HG03442 (cell line): ENCODE data around the gene DENND1A.
"Not testable (repeated sequence)": the region's sequence is repeated elsewhere in the genome, so short reads cannot be mapped to it uniquely, and the experiment has no call there.

Experiments used
- ATAC-seq: cut with Tn5 transposase; IDR thresholded peaks from one replicate; pipeline ENCODE4 v1.9.1; 2021; ENCODE audit warnings: mild to moderate bottlenecking, moderate library complexity; ENCODE audit not compliant: unreplicated experiment

Gene DENND1A

DNA sequence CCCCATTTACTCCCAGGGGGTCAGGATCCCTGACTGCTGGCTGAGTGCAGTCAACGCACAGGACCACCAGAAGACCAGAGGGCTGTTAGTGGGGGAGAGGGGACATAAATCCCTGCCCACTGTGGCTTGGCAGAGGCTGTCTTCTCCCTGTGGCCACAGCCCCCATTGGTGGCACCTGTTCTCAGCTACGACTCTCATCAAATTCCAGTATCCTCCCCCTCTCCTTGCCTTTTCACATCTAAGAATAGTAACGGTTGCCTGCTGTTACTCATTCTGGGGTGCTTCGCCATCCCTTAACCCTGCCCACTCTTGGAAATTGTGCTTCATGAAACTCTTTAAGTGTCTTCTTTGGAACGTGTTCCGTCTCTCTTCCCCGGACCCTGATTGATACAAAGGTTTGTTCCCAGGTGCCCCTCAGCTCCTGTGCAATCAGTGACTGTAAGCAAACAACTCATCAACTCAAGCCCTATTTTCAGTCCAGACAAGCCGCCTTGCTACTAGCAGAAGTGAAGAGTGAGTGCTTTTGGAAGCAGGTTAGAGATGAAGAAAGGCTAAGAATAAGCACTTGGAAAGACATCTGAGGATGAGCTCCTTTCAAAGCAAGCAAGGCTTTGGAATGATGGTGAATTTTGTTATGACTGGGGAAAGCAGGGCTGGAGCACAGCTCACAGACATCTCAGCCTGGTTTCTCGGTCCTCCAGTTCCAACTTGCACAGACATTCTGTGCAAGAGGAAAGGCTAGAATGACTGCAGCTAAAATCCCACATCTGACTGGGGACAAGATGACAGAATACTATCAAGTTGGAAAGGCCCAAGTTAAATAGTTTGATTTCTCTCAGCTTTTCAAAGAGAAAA, 22.9 kb upstream of the DENND1A start:
- ATAC-seq: no peak

DNA sequence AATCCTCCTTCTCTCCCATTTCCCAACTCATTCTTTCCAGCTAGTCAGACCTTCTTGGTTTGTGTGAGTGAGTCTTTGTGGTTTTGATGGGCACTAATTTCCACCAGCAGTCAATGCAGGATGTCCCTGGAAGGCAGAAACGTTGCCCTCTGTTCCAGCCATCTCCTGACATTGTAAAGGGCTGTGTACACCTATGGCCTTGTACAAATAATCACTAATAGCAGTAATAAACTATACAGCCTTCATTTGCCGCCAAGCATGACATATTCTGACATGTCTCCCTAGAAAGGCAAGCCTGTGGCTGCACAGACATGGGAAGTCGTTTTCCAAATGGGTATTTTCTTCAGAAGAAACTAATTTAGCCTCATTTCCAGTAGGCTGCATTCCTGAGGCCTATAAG, 18.4 kb upstream of the DENND1A start:
- no peak for ATAC-seq

DNA sequence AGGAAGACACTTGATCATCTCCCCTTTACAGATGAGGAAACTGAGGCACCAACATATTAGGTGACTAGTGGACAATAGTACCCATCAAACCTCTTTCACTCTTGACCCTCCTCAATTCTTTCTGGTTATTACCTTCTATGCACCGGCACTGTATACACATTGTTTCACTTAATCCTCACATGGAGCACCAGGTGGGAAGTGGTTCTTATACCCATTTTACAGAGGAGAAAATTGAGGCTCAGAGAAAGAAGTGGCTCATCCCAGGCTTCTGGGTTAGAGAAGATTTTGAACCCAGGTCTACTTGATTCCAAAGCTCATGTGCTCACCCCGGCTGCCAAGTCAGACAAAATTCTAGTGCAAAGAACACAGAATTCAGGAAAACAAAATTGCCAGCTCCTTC, 17.4 kb upstream of the DENND1A start:
- no peak for ATAC-seq

DNA sequence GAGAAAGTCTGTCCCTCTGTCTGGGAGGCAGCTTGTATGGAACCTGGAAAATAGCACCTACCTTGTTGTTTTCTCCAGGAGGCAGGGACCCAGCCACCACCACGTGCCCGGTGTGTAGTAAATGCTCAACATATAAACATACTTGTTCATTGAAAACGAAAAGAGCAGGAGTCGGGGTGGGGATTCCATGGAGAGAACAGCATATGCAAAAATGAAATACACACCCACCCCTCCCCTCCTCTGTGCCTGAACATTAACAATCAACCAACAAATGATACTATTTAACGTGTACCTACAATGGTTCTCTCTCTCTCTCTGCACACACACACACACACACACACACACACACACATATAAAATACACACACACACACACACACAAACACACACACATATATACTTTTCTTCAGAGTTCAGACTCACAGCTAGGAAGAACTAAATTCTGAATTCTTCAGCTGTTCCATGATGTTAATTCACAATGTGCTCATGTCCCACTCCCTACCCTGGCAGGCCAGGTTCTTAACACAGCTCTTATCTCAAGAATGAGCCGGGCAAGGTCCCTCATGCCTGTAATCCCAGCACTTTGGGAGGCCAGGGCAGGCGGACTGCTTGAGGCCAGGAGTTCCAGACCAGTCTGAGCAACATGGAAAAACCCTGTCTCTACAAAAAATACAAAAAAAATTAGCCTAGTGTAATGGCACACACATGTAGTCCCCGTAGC, 16.3 kb upstream of the DENND1A start:
- no peak for ATAC-seq

- no peak for ATAC-seq
Measured at GRCh38 chr9:123945532-123945931, 15.6 kb upstream of the DENND1A start.

GRCh38 chr9:123944464-123944863, 14.5 kb upstream of the DENND1A start:
- ATAC-seq: not testable (repeated sequence)

- ATAC-seq: no peak
Measured at GRCh38 chr9:123943671-123944070, 13.7 kb upstream of the DENND1A start.

DNA sequence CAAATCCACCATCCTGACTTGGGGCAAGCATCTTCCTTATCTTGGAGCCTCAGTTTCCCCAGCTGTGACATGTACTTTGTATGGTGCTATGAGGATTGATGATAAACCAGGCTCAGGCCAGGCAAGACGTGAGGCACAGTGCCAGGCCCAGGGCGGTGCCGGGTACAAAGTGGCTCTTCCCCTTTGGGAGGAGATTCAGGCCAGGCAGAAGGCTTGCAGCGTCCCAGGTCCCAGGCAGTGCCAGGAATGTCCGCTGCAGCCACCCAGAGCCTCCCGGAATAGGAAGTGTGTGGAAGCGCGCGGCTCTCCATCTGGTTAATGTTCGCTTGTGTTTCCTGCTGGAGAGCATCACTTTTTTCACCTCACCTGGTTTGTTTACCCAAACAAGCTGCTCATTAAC, 12.6 kb upstream of the DENND1A start:
- no peak for ATAC-seq

DNA sequence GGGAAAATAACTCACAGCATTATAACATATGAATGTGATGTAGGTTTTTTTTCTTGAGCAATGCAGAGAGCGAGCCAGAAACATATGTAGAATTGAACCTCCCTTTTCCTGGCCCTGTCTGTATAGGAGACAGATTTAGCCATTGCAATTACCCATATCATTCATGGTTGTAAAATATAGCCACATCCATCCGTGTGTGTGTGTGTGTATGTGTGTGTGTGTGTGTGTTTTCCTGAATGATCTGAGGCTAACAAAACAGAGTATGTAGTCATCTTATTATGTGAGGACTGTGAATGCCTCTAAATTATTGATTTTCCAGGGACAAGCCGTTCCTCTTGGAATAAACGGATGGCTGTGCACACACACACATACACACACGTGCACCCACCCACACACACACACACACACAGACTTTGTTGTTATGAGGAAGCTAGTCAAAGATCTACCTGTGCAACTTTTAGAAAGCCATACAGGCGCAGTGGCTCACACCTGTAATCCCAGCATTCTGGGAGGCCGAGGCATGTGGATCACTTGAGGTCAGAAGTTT, 11.7 kb upstream of the DENND1A start:
- no peak for ATAC-seq

DNA sequence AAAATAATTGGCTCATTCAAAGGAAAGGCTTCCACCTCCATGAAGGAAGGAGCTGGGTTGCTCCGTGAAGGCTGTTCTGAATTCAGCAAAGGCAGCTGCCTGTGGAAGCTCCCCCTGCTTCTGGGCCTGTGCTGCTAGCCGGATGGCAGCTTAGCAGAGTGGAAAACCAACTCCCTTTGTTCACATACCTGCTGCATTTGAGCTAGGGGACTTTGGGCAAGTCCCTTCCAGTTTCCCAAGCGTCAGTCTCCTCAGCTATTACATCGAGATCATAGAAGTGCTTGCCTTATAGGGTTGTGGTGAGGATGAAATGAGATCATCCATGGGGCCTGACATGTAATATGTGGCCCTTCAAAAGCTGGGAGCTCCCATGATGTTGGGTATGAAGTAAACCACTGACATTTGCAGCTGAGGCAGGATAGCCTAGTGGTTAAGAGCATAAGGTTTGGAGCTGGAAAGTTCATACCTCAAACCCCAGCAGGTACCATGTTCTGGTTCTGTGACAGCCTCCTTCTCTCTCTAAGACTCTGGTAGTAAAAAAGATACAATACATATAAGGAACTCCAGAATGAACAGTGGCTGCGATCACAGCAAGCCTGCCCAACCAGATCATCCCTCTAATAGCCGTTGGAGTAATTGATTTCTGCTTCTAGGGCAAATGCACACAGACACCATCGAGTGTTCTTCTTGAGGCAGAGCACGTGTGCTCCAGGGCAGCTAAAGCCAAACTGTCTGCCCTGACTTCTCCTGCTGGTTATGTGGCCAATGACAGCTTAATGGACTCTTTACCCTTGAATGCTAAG, 11.0 kb upstream of the DENND1A start:
- ATAC-seq: peak; percentile 52

DNA sequence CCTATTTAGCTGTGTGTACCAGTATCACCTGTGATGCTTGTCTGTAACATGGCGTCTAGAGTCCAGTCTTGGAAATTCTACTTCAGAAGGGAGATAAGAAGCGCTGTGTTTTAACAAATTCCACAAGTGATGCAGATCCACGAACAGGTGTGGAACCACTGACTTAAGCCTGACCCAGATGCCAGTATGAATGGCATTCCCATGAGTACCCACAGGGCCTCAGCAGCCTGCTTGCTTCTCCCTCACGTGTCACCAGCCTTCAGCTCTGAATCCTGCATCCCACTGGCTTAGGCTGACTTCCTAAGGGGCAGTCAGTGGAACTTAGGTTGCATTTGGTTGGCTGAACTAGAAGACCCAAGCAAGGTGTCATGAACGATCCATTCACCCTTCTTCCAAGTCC, 8.5 kb upstream of the DENND1A start:
- ATAC-seq: no peak

DNA sequence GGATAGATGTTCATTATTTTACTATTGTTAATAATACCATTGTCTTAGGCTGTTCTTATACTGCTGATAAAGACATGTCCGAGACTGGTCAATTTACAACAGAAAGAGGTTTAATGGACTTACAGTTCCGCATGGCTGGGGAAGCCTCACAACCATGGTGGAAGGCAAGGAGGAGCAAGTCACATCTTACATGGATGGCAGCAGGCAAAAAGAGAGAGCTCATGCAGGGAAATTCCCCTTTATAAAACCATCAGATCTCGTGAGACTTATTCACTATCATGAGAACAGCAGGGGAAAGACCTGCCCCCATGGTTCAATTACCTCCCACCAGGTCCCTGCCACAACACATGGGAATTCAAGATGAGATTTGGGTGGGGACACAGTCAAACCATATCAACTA, 6.6 kb upstream of the DENND1A start:
- not testable (repeated sequence) for ATAC-seq

DNA sequence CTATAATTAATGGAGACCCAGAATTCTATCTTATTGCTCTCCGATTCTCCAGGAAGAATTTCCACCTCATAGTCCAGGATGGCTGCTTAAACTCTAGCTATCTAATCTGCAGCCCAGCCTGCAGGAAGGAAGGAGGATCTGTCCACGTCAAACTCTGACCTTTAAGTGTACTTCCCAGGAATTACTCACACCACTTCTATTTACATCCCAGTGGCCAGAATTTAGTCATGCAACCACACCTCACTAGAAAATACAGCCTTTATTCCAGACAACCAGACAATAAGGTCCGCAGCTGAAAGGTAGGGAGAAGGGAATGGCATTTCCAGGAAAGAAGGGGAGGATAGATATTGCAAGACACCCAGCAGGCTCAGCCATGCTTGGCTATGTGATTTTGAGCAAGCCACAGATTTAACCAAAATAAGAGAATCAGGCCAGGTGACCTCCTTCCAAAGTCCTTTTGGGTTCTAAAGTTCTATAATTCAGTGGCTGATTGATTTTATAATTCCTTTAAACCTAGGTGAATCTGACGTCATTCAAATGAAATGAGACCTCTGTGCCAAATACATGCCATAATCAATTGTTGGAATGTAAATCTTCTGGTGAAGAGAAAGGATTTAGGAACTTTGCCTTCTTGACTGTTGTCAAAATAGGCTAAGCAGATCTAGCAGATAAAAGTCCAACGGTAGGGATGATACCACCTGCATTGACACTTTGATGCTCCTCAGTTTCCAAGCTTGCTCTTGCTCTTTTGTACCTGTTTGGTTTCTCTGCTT, 3.7 kb upstream of the DENND1A start:
- no peak for ATAC-seq

DNA sequence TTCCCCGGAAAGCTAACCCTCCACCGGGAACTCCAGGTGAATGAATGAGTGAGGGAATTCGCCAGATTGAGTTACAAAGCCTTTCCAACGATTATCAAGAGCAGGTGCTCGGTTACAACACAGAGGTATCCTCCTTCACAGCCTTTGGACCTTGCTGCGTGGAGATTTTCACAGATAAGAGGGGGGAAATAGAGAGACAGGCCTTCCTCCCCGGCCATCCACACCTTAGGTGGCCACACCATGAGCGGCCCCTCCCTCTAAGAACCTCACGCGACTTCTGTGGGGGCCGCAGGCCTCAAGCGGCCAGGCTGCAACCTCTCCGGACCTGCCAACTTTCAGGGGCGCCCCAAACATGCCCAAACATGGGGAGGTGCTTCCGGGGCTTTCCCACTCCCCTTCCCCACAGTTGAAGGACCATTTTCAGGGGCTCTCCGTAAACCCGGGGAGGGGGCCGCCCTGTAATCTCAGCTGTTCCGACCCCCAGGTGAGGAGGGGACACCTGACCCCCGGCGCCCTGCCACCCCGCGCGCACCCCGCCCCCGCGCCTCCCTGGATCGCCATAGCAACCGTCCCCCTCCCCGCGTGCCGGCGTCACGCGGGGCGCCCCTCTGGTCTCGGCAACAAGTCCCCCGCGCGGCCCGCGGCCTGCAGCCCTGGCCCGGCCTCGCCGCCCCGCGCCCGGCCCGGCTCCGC, 603 bp downstream of the DENND1A start:
- peak; percentile 20 for ATAC-seq

DNA sequence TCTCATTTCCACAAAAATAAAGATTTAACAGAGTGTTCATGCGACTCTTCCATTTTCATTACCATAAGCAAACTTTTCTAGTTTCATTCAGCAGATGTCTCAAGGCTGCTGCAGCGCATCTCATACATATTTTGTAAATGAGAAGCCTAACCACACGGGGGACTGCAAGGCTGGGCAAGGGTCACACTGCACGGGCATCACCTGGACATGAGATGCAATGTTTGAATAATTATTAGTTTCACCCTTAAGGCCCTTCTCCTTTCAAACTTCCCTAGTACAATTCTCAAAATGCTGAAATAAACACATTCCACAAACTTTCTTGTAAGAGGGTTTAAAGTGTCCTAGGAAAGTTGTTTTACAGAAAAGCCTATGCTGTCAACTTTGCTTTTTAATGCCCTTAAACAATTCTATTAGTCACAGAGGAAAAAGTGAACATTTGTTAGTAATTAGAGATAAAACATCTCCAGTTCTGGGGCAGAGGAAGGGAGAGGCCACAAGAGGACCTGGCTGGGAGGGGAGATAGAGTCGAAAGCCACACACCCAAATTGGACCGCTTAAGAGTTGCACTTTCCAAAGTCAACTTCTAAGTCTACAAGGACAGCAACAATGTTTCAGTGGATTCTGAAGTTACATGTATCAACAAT, 1.3 kb downstream of the DENND1A start:
- no peak for ATAC-seq

GRCh38 chr9:123927625-123928532, 2.0 kb downstream of the DENND1A start:
- ATAC-seq: no peak

- no peak for ATAC-seq
Measured at GRCh38 chr9:123926941-123927340, 3.0 kb downstream of the DENND1A start.

GRCh38 chr9:123925819-123926218, 4.1 kb downstream of the DENND1A start:
- ATAC-seq: no peak
